ENCODE results near the gene TNFRSF4.
"Not testable (repeated sequence)": the region's sequence is repeated elsewhere in the genome, so short reads cannot be mapped to it uniquely, and the experiment has no call there.

TNFRSF4 gene

GRCh38 chr1:1182491-1183220, 31.3 kb downstream of the TNFRSF4 start:
- no peak for DNase-seq (ENCODE audit: low read depth)

- DNase-seq (ENCODE audit: low read depth) = no peak
Observed at GRCh38 chr1:1181938-1182410, 32.0 kb downstream of the TNFRSF4 start.

- no peak for DNase-seq (ENCODE audit: low read depth)
Observed at GRCh38 chr1:1181129-1181937, 32.6 kb downstream of the TNFRSF4 start.

DNA sequence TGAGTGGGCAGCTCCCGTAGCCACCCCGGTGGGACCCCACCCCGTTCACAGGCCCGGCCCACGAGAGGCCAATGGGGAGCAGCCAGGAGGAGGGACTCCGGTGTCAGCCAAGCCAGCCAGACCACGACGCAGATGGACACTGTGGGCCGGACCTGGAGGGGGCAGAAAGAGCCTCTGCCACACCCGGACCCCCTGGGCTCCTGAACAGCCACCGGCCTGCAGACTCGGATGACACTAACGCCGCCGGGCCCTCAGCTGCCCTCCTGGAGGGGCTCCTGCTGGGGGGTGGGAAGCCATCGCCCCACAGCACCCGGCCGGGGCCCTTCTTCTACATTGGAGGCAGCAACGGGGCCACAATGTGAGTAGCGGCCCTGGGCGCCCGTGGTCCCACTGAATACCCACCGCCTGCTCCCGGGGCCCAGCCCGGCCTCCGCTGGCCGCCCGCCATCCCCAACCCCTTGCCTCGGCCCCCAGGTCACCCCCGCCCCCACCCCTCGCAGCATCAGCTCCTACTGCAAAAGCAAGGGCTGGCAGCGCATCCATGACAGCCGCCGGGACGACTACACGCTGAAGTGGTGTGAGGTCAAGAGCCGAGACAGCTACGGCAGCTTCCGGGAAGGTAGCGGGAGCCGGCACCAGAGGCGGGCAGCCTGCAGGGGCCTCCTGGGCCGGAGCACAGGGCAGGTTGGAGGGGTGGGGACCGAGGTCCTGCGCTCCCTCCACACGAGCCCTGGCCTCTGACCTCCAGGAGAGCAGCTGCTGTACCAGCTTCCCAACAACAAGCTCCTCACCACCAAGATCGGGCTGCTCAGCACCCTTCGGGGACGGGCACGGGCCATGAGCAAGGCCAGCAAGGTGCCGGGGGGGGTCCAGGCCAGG, 33.7 kb downstream of the TNFRSF4 start:
- no peak for DNase-seq (ENCODE audit: low read depth)

DNA sequence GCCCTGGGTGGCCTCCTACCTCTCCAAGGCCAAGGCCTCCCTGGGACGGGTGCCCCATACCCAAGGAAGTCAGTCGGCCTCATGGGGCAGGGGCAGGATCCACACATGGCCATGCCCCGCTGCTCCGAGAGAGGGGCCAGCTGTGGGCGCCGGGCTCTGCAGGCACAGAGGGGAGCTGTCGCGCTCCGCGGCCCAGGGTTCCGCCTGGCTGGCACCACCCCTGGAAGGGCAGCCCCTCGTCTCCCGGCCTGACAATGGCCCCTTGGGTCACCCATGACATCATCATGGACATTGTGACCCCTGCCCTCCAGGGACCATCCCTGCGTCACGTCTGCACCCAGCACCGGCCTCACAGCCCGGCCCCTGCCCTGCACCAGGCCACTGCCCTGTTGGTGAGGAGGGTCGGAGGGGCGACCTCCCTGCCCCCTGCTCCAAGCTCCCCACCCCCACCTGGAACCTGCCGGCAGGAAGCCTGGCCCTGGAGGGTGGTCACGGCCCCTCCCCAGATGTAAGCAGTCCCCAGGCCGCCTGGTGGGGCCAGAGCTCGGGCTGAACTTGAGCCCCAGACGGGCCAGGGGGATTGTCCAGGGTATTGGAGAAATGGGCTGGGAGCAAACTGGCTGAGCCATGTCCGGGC, 34.5 kb downstream of the TNFRSF4 start:
- no peak for DNase-seq (ENCODE audit: low read depth)

DNA sequence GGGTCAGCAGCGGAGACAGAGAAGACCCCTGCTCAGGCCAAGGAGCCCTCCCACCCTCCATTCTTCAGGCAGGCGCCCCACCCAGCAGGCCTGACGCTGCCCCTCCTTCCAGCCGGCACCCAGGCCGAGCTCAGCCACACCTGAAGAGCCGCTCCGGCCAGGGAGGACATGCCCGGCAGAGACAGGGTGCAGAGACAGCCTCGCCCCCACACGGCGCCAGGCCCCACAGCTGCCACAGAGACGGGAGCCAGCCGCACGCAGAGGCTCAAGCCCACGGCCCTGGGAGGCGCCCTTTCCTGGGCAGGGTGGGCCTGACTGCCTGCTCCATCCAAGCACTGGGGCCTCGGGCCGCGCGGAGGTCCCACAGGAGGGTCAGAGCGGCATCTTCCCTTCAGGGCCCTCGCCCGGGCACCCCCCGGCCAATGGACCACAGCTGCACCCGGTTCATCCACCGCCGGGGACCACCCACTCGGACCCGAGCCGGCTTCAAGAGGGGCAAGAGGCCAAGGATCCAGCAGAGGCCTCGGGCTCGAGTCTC, 35.1 kb downstream of the TNFRSF4 start:
- no peak for DNase-seq (ENCODE audit: low read depth)

DNA sequence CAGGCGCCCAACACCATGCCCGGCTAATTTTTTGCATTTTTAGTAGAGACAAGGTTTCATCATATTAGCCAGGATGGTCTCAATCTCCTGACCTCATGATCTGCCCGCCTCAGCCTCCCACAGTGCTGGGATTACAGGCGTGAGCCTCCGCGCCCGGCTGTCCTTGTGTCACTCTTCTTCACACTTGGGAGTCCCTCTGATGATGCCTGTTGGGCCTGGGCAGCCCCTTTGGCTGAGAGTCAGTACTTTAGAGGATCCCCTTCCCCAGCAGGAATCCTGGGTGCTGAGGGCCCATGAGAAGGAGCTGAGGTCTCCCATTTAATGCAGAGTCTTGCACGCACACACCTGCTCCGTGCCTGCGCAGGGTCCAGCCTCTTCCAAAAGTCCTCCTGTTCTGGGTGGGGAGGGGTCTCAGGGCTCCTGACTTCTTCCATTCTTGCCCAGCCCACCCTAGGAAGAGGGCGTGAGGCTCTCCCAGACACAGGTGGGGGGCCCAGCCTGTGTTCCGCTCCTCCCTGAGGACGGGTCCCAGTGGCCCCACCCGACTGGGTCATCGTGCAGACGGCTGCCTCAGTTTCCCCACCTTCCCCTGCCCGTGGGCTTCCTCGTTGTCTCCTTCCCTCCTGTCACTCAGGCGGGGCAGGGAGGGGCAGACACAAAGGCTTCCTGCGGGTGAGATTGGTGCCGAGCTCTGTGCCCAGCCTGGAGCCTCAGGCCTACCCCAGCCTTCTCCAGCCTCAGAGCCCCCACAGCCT, 36.3 kb downstream of the TNFRSF4 start:
- DNase-seq (ENCODE audit: low read depth) = no peak

GRCh38 chr1:1176931-1177330, 37.0 kb downstream of the TNFRSF4 start:
- no peak for DNase-seq (ENCODE audit: low read depth)

DNA sequence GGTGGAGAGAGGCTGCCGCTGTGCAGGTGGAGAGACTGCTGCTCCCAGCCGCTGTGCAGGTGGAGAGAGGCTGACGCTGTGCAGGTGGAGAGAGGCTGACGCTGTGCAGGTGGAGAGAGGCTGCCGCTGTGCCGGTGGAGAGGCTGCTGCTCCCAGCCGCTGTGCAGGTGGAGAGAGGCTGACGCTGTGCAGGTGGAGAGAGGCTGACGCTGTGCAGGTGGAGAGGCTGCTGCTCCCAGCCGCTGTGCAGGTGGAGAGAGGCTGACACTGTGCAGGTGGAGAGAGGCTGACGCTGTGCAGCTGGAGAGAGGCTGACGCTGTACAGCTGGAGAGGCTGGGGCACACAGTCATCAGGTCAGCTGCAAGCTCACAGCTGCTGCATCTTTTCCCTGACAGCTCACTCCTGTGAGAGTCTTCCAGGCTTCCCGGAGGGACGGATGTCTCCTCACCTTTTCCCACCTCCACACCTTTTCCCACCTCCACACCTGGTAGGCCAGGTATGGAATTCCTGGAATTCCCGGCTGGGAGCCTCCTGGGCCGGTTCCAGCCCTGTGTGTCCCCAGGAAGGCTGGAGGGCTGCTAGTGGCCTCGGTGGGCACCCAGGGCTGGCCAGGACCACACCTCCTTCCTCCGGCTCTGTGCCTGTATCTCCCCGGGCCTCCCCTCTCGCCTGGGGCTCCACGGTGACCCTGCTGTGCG, 37.7 kb downstream of the TNFRSF4 start:
- DNase-seq (ENCODE audit: low read depth) = not testable (repeated sequence)

GRCh38 chr1:1175221-1176062, 38.5 kb downstream of the TNFRSF4 start:
- no peak for DNase-seq (ENCODE audit: low read depth)

DNA sequence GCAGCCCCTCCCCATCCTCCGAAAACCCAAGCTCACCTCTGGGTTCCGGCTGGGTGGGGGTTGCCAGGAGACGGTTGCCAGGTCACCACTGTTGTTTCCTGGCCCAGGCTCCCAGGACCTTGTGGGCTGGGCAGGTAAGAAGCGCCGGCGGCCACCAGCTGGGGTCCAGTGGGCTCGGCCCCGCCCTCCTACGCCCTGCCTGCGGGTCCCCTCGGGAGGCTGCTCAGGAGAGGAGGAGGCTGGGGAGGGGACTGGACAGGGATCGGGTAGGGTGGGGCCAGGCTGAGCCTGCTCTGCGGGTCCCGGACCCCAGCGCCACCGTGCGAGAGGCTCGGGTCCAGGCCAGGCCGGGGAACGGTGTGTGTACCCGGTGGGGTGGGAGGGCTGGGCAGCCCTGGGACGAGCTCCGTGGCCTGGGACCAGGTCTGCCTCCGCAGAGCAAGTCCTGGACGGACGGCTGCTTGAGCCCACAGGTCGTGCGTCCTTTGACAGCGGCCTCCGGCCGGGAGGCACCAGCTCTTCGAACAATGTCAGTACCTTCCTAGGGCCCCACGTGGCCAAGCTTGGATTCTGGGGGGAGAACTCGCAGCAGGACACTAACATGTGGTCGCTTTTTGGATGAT, 40.0 kb downstream of the TNFRSF4 start, which contains the start of gene TTLL10:
TSS of gene TTLL10 (plus strand) at position 88 of the 623 bp plus-strand sequence. CDS start 5,336 bp downstream, outside the sequence.
- DNase-seq (ENCODE audit: low read depth) = no peak

DNA sequence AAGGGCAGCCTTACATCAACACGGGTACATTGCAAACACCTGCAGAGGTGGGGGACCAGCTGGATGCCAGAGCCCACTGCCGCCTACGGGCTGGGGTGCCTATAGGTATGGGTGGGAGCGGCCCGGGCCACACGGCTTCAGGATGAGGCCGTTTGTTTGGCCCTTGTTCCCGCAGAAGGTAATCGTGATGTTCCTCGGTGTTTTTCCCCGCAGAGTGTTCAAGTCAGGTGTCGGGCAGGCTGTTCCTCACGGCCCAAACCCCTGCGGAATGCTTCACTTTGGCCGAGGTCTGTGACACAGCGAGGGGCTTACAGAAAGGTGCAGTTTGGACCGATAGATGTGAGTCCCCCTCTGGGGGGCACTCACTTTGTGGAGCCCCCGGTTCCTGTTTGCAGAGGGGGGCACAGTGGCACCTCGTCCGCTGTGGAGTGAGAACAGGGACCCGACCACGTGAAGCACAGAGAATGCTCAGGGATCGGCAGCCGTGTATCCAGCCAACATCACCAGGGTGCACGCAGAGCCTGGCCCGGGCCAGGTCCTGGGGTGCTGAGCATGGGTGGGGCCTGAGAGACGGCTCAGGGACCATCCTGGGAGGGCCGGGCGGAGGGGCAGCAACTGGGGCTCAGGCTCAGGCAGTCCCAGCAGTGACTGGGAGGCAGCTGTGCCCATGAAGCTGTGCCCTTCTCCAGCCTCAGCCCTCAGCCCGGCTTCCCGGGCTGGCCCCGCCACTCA, 40.7 kb downstream of the TNFRSF4 start:
- no peak for DNase-seq (ENCODE audit: low read depth)

DNA sequence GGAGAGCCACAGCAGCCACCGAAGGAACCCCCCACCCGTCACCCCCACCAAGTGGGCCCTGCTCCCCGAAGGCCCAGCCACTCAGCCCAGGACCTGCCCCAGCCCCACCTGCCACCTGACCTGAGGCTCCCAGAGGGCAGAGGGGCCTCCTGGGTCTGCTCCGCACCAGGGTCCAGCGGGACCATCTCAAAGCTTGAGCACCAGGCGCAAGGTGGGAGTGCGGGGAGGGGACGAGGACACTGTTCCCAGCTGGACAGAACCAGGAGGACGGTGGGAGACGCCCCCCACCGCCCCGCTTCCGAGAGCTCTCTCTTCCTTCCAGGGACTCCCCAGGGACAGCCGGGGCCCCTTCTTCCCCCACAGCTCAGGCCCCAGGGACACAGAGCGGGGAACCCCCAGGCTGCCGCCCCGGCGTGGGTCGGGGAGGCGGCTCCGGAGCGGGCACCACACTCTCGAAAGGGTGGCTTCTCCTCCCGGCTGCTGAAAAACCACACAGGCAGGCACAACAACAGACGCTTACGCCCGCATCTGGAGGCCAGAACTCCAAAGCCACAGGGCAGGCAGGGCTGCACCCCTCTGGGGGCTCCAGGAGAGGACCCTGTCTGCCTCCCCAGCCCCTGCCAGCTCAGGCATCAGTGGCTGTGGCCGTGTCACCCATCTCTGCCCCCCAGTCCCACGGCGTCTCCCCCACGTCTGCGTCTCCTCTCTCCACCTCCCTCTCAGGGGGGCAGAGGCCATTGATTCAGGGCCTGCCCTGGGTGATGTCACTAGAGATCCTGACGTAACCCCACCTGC, 42.2 kb downstream of the TNFRSF4 start:
- DNase-seq (ENCODE audit: low read depth) = no peak

DNA sequence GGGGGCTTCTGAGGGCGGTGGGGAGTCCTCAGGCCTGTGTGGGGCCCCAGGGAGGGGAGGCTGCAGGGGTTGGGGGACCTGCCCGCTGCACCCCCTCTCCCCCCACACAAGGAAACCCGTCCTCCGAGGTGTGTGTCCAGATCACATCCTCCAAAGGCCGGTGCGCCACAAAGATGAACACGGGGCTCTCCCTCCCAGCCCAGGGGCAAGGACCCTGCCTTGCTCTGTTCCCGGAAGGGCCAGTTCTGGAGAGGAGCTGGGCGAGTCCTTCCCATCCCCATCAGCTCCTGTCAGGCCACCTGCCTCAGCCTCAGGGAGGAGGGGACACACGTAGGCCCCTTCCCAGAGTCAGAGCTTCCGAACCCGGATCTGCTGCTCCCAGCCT, 42.8 kb downstream of the TNFRSF4 start:
- no peak for DNase-seq (ENCODE audit: low read depth)

- DNase-seq (ENCODE audit: low read depth) = no peak
Observed at GRCh38 chr1:1170215-1171091, 43.5 kb downstream of the TNFRSF4 start.

Measured in HS-5 (cell line).